ENCODE measurements around the gene DPYSL4. TPM values are rescaled to one million over a fixed set of nuclear protein-coding genes. Genes with fewer than 3 reads are reported as not detected.

The DPYSL4 gene
- total RNA-seq, 6 experiments from 2014 or later: 0.24 to 0.31 (median 0.25) TPM; not detected in 3

- DNase-seq (no peak), ATAC-seq (no peak)
- WGBS (ENCODE audit: insufficient coverage, low coverage, low lambda C conversion rate, missing lambda C conversion rate): 57% methylated on average over 1 of the region's 18 CpGs
- intact Hi-C loops (cut with DNase I): no loop called here
- Histone ChIP-seq H3K4me3 (no peak overlapping the region), H3K9me3 (no peaks in the 10 kb centered on the region), H3K4me1 (no peaks in the 10 kb centered on the region), H3K27ac (no peak overlapping the region), H3K36me3 (no peaks in the 10 kb centered on the region), H3K27me3 (no peaks in the 10 kb centered on the region)
- no peak for TF ChIP-seq POLR2A (IDR thresholded peaks at IDR 0.05)
Measured at GRCh38 chr10:132233501-132234085, 46.8 kb downstream of the DPYSL4 start.

DNA sequence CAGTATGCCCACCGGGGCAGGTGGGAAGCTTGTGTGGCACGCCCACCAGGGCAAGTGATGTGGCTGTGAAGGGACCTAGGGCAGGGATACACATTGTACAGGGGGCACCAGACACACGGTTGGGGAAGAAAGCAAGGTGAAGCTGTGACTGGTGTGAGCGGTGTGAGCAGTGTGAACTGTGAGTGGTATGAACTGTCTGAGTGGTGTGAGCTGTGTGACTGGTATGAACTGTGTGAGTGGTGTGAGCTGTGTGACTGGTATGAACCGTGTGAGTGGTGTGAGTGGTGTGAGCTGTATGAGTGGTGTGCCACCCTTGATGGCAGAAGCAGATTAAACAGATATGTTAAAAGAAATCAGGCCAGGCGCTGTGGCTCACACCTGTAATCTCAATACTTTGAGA, 48.1 kb downstream of the DPYSL4 start:
- no peaks in the 10 kb centered on the region for H3K9me3 ChIP-seq
- H3K27ac ChIP-seq: no peak overlapping the region
- ATAC-seq (no peak), DNase-seq (no peak)
- H3K4me3 ChIP-seq: no peak overlapping the region
- no peaks in the 10 kb centered on the region for H3K36me3 ChIP-seq
- no peaks in the 10 kb centered on the region for H3K27me3 ChIP-seq
- TF ChIP-seq, protein P1, sequence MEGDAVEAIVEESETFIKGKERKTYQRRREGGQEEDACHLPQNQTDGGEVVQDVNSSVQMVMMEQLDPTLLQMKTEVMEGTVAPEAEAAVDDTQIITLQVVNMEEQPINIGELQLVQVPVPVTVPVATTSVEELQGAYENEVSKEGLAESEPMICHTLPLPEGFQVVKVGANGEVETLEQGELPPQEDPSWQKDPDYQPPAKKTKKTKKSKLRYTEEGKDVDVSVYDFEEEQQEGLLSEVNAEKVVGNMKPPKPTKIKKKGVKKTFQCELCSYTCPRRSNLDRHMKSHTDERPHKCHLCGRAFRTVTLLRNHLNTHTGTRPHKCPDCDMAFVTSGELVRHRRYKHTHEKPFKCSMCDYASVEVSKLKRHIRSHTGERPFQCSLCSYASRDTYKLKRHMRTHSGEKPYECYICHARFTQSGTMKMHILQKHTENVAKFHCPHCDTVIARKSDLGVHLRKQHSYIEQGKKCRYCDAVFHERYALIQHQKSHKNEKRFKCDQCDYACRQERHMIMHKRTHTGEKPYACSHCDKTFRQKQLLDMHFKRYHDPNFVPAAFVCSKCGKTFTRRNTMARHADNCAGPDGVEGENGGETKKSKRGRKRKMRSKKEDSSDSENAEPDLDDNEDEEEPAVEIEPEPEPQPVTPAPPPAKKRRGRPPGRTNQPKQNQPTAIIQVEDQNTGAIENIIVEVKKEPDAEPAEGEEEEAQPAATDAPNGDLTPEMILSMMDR (IDR thresholded peaks at IDR 0.05): no peak
- TF ChIP-seq POLR2A (IDR thresholded peaks at IDR 0.05): no peak
- intact Hi-C loops (cut with DNase I): no loop called here
- no peaks in the 10 kb centered on the region for H3K4me1 ChIP-seq
- 93% methylated on average over 6 of the region's 6 CpGs for WGBS (ENCODE audit: insufficient coverage, low coverage, low lambda C conversion rate, missing lambda C conversion rate)

DNA sequence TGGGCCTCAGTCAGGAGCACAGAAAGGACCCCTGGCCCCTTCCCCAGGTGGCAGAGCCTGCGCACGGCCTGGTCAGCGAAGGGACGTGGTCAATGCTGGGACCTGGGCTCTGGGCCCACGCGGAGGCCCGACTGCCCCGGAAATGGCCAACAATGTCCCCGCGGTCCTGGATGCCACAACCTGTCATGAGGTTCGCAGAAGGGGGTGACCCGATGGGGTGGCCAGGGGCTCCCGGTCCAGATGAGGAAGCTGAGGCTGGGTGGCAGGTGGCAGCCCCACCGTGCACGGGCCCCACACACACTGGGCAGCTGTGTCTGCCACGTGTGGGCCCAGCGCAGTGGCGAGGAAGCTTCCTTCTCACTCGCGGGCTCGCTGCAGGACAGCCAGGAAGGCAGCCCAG, 49.4 kb downstream of the DPYSL4 start:
- ATAC-seq (no peak), DNase-seq (no peak)
- H3K27ac ChIP-seq: no peak overlapping the region
- no peaks in the 10 kb centered on the region for H3K36me3 ChIP-seq
- intact Hi-C loops (cut with DNase I): no loop called here
- H3K4me3 ChIP-seq: no peak overlapping the region
- H3K4me1 ChIP-seq: no peaks in the 10 kb centered on the region
- no peaks in the 10 kb centered on the region for H3K27me3 ChIP-seq
- H3K9me3 ChIP-seq: no peaks in the 10 kb centered on the region
- TF ChIP-seq, protein P1 (IDR thresholded peaks at IDR 0.05): no peak
- no peak for TF ChIP-seq POLR2A (IDR thresholded peaks at IDR 0.05)
- WGBS (ENCODE audit: insufficient coverage, low coverage, low lambda C conversion rate, missing lambda C conversion rate): no CpG with 5 or more reads among the region's 21 CpGs

DNA sequence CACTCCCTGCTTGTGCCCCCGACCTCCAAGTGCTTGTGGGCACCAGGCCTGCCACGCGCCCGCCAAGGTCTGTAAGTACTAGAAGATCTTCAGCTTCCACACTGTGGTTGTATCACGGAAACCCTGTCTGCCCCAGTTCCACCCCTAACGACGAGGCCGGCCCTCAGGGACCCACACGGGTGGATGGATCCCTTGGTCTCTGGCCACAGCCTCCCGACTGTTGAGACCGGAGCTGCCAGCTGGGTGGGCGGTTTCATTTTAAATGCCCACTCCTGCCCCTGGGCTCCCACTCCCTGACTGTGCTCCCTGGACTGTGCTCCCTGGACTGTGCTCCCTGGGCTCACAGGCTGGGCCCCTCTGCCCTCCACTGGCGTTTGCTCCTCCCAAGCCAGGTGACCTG, 50.1 kb downstream of the DPYSL4 start:
- intact Hi-C loops (cut with DNase I): no loop called here
- ATAC-seq: no peak
- WGBS (ENCODE audit: insufficient coverage, low coverage, low lambda C conversion rate, missing lambda C conversion rate): 77% methylated on average over 6 of the region's 13 CpGs
- Histone ChIP-seq H3K27ac (no peak overlapping the region), H3K4me1 (no peaks in the 10 kb centered on the region), H3K4me3 (no peak overlapping the region), H3K27me3 (no peaks in the 10 kb centered on the region), H3K9me3 (no peaks in the 10 kb centered on the region), H3K36me3 (no peaks in the 10 kb centered on the region)
- TF ChIP-seq POLR2A (IDR thresholded peaks at IDR 0.05): no peak
- TF ChIP-seq, protein P1 (IDR thresholded peaks at IDR 0.05): no peak
- no peak for DNase-seq

DNA sequence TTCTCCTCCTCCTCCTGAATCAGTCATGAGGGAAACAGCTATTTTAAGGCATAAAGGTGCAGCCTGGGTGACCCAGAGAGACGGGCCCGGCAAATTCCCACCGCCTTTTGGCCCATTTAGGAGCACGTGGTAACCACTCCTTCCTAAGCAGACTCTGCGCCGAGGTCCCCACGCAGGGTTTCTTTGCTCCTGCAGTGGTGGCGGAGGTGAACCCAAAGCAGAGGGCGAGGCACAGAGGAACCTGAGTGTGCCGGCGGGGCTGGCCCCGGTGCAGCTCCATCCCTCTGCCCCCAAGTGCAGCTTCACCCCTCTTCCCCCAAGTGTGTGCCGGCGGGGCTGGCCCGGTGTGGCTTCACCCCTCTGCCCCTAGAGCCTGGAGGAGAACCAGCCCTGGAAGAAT, 50.6 kb downstream of the DPYSL4 start:
- intact Hi-C loops (cut with DNase I): no loop called here
- H3K27ac ChIP-seq: no peak overlapping the region
- H3K36me3 ChIP-seq: no peaks in the 10 kb centered on the region
- H3K9me3 ChIP-seq: no peaks in the 10 kb centered on the region
- ATAC-seq (no peak), DNase-seq (no peak)
- TF ChIP-seq POLR2A (IDR thresholded peaks at IDR 0.05): no peak
- TF ChIP-seq, protein P1 (IDR thresholded peaks at IDR 0.05): no peak
- no peak overlapping the region for H3K4me3 ChIP-seq
- no peaks in the 10 kb centered on the region for H3K27me3 ChIP-seq
- WGBS (ENCODE audit: insufficient coverage, low coverage, low lambda C conversion rate, missing lambda C conversion rate): 67% methylated on average over 9 of the region's 15 CpGs
- H3K4me1 ChIP-seq: no peaks in the 10 kb centered on the region

Data from right lobe of liver (tissue), 6 donors.